ENCODE results near the gene SERPINB6.
"Not testable (repeated sequence)": the region's sequence is repeated elsewhere in the genome, so short reads cannot be mapped to it uniquely, and the experiment has no call there.

The SERPINB6 gene

GRCh38 chr6:2971420-2972218 lies at the start of gene SERPINB6:
TSS of gene SERPINB6 (minus strand) at chr6:2971567. CDS start at chr6:2959332, 12,235 bp downstream.
- peak; percentile 73 for DNase-seq (ENCODE audit: low spot score)

GRCh38 chr6:3019749-3020320 lies 48.5 kb upstream of the SERPINB6 start:
- DNase-seq (ENCODE audit: low spot score) = no peak

GRCh38 chr6:3019065-3019464 lies 47.7 kb upstream of the SERPINB6 start:
- no peak for DNase-seq (ENCODE audit: low spot score)

- DNase-seq (ENCODE audit: low spot score) = no peak
Observed at GRCh38 chr6:3017304-3017703, 45.9 kb upstream of the SERPINB6 start.

GRCh38 chr6:3016473-3017280 lies 45.3 kb upstream of the SERPINB6 start:
- no peak for DNase-seq (ENCODE audit: low spot score)

- no peak for DNase-seq (ENCODE audit: low spot score)
Observed at GRCh38 chr6:3015144-3015543, 43.8 kb upstream of the SERPINB6 start.

- DNase-seq (ENCODE audit: low spot score) = no peak
Observed at GRCh38 chr6:3014675-3015066, 43.3 kb upstream of the SERPINB6 start.

- no peak for DNase-seq (ENCODE audit: low spot score)
Observed at GRCh38 chr6:3013901-3014674, 42.7 kb upstream of the SERPINB6 start.

- no peak for DNase-seq (ENCODE audit: low spot score)
Observed at GRCh38 chr6:3013486-3013885, 42.1 kb upstream of the SERPINB6 start.

- no peak for DNase-seq (ENCODE audit: low spot score)
Observed at GRCh38 chr6:3011592-3011991, 40.2 kb upstream of the SERPINB6 start.

GRCh38 chr6:3011158-3011557 lies 39.8 kb upstream of the SERPINB6 start:
- DNase-seq (ENCODE audit: low spot score) = no peak

- no peak for DNase-seq (ENCODE audit: low spot score)
Observed at GRCh38 chr6:3009930-3010329, 38.6 kb upstream of the SERPINB6 start.

- not testable (repeated sequence) for DNase-seq (ENCODE audit: low spot score)
Observed at GRCh38 chr6:3008712-3009265, 37.4 kb upstream of the SERPINB6 start.

- DNase-seq (ENCODE audit: low spot score) = no peak
Observed at GRCh38 chr6:3007571-3007970, 36.2 kb upstream of the SERPINB6 start.

- no peak for DNase-seq (ENCODE audit: low spot score)
Observed at GRCh38 chr6:3006476-3006875, 35.1 kb upstream of the SERPINB6 start.

GRCh38 chr6:3005874-3006273 lies 34.5 kb upstream of the SERPINB6 start:
- no peak for DNase-seq (ENCODE audit: low spot score)

- no peak for DNase-seq (ENCODE audit: low spot score)
Observed at GRCh38 chr6:3005077-3005476, 33.7 kb upstream of the SERPINB6 start.

- not testable (repeated sequence) for DNase-seq (ENCODE audit: low spot score)
Observed at GRCh38 chr6:3003226-3003625, 31.9 kb upstream of the SERPINB6 start.

GRCh38 chr6:3001773-3002293 lies 30.5 kb upstream of the SERPINB6 start:
- peak; percentile 65 for DNase-seq (ENCODE audit: low spot score)

- DNase-seq (ENCODE audit: low spot score) = no peak
Observed at GRCh38 chr6:3001146-3001772, 29.9 kb upstream of the SERPINB6 start.
